HG03521 (cell line): Measurements from ENCODE around the gene LEF1.
"Not testable (repeated sequence)": the region's sequence is repeated elsewhere in the genome, so short reads cannot be mapped to it uniquely, and the experiment has no call there.

Experiments
- ATAC-seq: cut with Tn5 transposase; IDR thresholded peaks from one replicate; pipeline ENCODE4 v1.9.1; 2021; ENCODE audit warnings: mild to moderate bottlenecking, moderate library complexity; ENCODE audit not compliant: unreplicated experiment

Gene LEF1

GRCh38 chr4:108072300-108072699, 96.4 kb downstream of the LEF1 start:
- ATAC-seq = no peak

DNA sequence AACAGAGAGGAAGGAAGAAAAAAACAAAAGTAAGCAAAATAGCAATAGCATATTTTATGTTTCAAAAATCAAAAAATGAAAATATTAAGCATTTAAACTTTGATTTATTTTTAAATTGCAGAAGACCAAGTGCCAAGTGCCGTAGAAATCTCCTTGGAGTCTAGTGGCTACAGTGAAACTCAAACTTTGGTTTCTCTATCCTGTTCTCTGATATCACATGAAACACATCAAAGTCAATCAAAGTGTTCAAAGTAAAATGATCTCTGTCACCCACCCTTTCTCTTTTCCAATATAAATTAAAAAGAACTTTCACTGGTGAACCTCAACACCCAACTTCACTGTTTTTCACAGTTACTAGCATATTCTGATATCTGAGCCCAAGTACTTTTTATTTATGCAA, 98.0 kb downstream of the LEF1 start:
- no peak for ATAC-seq

GRCh38 chr4:108068442-108068841, 100.3 kb downstream of the LEF1 start:
- no peak for ATAC-seq

DNA sequence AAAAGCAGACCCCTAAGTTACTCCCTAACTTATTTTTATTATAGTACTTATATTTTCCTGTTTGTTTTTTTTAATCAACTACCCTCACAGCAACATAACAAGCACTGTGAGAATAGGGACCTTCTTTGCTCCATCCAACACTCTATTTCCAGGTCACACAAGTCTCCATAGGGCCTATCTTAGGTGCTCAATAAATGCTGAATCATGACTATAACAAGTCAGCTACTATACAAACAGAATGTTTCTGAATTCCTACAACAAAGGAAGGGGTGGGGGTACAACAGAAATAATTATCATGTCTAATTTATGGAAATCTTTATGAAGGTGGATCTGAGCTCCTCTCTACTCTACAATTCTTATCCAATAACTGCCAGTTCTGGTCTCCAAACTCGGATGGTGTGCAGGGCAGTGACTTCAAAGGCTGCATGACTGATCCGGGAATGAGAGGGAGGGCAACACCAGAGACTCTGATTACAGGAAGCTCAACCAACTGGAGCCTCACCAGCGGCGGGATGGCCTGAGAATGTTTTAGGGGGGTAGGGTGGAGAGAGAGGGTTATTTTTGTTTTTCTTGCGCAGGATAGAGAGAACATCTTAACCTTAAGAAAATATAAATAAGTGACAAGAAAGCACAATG, 107.9 kb downstream of the LEF1 start:
- ATAC-seq = no peak

- no peak for ATAC-seq
Measured at GRCh38 chr4:108060164-108060563, 108.6 kb downstream of the LEF1 start.

DNA sequence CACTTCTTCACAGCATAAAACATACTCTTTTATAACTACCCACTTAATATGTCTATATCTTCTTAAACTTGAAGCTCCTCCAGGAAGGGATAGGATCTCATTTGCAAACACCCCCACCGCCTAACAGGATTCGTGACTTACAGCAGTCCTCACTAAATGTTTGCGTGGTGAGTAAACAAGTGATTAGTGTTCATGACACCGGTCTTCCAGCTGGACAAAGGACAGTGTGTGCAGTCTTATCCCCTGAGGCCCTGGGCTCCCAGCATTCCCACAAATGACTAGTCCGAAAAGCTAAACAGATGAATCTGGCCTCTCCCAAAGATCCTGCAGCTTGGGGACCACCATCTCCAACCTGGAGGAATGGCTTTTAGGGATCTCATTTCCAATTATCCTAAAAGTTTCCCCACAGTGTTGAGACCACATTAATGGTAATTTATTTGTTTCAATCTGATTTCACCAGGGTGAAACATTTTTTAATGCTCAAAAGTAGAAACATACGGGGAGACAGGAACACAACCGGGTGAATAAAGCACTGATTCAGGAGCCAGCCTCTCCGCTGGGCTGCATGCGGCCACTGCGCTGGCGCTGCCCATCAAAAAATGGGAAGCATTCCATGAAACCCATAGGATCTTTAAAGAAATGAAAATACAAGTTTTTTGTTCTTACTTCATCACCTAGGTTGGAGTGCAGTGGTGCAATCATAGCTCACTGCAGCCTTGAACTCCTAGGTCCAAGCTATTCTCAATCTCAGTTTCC, 109.9 kb downstream of the LEF1 start:
- no peak for ATAC-seq

GRCh38 chr4:108056418-108056817, 112.3 kb downstream of the LEF1 start:
- no peak for ATAC-seq

- ATAC-seq = no peak
Measured at GRCh38 chr4:108055787-108056186, 112.9 kb downstream of the LEF1 start.

GRCh38 chr4:108054025-108054638, 114.6 kb downstream of the LEF1 start:
- ATAC-seq = no peak

DNA sequence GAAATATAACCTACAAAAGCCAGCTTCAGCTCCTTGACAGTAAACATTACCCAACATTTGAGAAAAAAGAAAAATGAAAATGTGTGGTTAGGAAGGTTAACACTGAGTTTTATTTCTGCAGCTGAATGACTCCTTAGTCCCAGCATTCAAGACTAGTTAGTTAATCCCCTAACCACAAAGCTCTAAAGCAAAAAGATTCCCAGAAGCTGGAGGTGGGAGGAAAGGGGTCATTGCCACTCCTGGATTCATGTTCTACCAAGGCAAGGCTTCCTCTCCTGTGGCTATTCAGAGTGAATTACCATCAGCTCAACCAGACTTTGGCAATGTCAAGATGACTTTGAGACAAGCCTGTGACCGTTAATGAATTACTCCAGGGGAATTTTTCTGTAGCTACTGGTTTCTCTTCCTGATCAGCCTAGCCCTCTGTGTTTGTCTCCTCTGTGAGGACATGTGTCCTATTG, 115.5 kb downstream of the LEF1 start:
- peak; percentile 79 for ATAC-seq

- ATAC-seq = peak; percentile 12
Measured at GRCh38 chr4:108052558-108053120, 116.1 kb downstream of the LEF1 start.

- no peak for ATAC-seq
Measured at GRCh38 chr4:108051343-108051742, 117.4 kb downstream of the LEF1 start.

DNA sequence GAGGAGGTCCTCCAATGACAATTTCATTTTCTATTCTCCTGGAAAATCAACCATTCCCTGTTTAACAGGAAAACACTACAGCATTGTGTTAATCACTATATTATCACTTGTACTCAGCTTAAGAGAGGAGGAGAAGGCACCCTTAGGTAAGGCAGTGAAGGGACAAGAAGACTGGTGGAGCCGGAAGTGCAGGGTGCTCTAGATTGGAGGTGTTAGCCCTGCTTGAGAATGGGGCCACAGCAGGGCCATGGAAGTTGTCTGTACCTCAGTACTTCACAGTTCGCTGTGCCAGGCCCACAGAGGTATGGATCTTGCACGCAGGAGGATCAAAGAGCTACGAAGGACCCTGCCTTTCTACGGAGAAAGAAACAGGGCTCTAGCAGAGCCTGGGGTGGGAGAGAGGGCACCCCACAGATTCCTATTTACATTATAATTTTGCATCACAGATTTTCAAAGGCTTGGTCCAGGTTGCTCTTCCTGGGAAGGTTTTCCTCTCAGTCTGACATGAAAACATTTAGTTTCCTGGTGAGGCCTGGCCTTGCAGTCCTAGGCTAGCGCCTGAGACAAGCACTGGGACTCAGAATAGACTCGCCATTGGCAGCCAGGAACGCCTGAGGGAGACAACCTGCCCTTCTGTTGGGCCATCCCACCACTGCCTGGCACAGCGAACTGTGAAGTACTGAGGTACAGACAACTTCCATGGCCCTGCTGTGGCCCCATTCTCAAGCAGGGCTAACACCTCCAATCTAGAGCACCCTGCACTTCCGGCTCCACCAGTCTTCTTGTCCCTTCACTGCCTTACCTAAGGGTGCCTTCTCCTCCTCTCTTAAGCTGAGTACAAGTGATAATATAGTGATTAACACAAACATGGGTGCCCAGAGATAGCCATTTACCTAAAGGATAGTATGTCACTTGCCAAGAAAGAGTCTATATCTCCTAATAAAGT, 118.3 kb downstream of the LEF1 start:
- ATAC-seq = not testable (repeated sequence)

GRCh38 chr4:108049406-108049805, 119.3 kb downstream of the LEF1 start:
- ATAC-seq = no peak

GRCh38 chr4:108048997-108049396, 119.7 kb downstream of the LEF1 start:
- no peak for ATAC-seq

DNA sequence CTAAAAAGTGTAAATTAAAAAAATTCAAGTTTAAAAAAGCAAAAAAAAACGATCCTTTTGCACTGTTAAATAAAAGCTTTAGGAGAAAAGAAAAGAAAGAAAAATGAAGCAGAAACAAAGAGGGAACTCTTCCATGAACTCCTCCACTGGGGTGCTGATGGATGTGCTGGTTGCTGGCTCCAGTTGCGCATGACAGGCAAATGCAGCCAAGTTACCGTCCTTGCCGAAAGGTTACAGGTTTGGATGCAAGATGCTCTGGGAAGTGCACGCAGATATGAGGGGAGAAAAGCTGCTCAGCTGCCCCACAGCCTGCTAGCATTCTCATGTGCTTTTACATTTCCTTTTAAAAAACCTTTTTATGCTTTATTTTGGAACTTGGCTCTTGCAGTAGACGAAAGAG, 120.6 kb downstream of the LEF1 start:
- ATAC-seq = no peak

GRCh38 chr4:108047199-108047598, 121.5 kb downstream of the LEF1 start:
- no peak for ATAC-seq

GRCh38 chr4:108045687-108046024, 123.1 kb downstream of the LEF1 start:
- ATAC-seq = no peak

DNA sequence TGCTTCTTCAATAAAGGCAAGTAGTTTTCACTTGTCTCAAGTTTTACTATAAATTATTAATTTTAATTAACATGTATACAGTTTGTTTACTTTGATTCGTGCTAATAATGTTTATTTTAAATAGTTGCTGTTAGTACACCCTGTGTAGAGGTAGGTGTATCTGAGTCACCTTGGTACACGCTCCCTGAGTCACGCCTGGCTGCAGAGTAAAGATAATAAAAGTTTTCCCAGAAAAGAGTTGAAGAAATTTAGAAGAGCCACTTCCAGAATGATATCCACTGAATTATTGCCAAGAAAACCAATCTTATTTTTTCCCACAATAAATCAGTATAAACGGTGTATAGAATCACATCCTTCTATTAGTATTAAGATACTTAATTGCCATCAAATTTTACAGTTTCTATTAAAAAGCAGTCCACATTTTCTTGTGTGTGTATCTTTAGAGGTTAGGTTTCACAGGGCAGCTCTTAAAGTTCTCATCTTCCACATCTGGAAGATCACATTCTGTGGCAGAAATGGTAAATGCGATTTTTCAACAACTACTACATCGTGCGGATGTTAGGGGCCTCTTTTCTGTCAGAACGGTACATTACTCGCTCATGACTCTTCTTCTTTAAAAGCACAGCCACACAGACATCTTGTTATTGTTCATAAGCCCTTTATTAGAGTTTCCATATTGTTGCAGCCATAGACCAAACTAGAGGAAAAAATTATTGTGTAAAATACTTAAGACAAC, 123.6 kb downstream of the LEF1 start:
- no peak for ATAC-seq

DNA sequence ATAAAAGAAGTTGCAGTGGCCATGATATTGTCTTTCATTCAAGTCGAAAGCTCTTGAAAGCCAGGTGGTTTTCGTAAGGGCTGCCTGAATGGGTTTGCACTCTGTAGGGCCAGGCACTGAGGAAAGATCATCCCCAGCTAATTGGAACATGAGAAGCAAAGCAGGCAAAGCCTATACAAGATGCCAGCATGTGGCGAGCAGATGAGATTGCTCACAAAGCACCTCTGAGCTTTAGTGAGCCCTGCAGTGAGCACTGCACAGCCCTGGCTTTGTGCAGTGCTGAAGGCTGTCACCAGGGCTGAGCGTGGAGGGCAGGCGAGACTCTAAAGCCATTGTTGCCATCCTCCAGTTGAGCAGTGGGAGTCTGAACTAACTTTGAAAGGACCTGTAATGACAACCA, 125.2 kb downstream of the LEF1 start:
- ATAC-seq = no peak
